ENCODE results near the gene GATB. TPM values are rescaled to one million over a fixed set of nuclear protein-coding genes. Genes with fewer than 3 reads are reported as not detected.

Gene GATB
- polyA plus RNA-seq, 1 donor (not counting 4 experiments of a cell fraction or from before 2014, with no cell fraction given): 31.0 TPM

GRCh38 chr4:151703401-151703800 is 57.4 kb downstream of the GATB start:
- Histone ChIP-seq H3K9me3 (ENCODE audit: control insufficient read depth, low read depth, low read length) (no peaks in the 10 kb centered on the region), H3K36me3 (ENCODE audit: control insufficient read depth in 2 of 2, extremely low read depth in 1 of 2, insufficient read depth in 2 of 2, low read length in 2 of 2) (peaks cover 6 to 7% of the 10 kb centered on the region in 2 experiments), H3K4me2 (ENCODE audit: control insufficient read depth, extremely low read depth, insufficient read depth, low read depth, low read length) (no peak overlapping the region), H3K27me3 (ENCODE audit: control insufficient read depth, extremely low read depth, insufficient read depth, low read length) (no peaks in the 10 kb centered on the region), H4K20me1 (ENCODE audit: control insufficient read depth, extremely low read depth, insufficient read depth, low read length) (no peaks in the 10 kb centered on the region), H3K79me2 (ENCODE audit: control insufficient read depth, insufficient read depth, low read length) (no peaks in the 10 kb centered on the region), H2AFZ (ENCODE audit: control insufficient read depth, low read length) (no peak overlapping the region), H3K9ac (ENCODE audit: control insufficient read depth, extremely low read depth, insufficient read depth, low read length) (no peak overlapping the region), H3K4me3 (ENCODE audit: control insufficient read depth in 2 of 3, extremely low read depth in 1 of 3, insufficient read depth in 2 of 3, low read depth in 1 of 3, low read length in 3 of 3) (no peak overlapping the region), H3K27ac (ENCODE audit: control insufficient read depth, insufficient read depth, low read length) (no peak overlapping the region), H3K4me1 (ENCODE audit: control insufficient read depth, extremely low read depth, insufficient read depth, low read length) (no peaks in the 10 kb centered on the region), H3K9me1 (ENCODE audit: control insufficient read depth, extremely low read depth, insufficient read depth, low read length) (no peaks in the 10 kb centered on the region)
- FAIRE-seq (no peak), DNase-seq (ENCODE audit: low read depth, low spot score) (no peak)
- TF ChIP-seq EZH2 (IDR thresholded peaks at IDR 0.05; ENCODE audit: low read length): no peak
- TF ChIP-seq, protein P1, sequence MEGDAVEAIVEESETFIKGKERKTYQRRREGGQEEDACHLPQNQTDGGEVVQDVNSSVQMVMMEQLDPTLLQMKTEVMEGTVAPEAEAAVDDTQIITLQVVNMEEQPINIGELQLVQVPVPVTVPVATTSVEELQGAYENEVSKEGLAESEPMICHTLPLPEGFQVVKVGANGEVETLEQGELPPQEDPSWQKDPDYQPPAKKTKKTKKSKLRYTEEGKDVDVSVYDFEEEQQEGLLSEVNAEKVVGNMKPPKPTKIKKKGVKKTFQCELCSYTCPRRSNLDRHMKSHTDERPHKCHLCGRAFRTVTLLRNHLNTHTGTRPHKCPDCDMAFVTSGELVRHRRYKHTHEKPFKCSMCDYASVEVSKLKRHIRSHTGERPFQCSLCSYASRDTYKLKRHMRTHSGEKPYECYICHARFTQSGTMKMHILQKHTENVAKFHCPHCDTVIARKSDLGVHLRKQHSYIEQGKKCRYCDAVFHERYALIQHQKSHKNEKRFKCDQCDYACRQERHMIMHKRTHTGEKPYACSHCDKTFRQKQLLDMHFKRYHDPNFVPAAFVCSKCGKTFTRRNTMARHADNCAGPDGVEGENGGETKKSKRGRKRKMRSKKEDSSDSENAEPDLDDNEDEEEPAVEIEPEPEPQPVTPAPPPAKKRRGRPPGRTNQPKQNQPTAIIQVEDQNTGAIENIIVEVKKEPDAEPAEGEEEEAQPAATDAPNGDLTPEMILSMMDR (optimal IDR thresholded peaks at IDR 0.05 in 1 of 3, IDR thresholded peaks at IDR 0.05 in 1 of 3, conservative IDR thresholded peaks at IDR 0.05 in 1 of 3; ENCODE audit: extremely low read depth in 1 of 3, insufficient read depth in 2 of 3, low read length in 3 of 3): no peak
- dilution Hi-C loops (cut with MboI; ENCODE audit: extremely low pct_ligation_motif_present, low sequenced_read_pairs): no loop called here

- no peak overlapping the region for H3K9ac ChIP-seq (ENCODE audit: control insufficient read depth, extremely low read depth, insufficient read depth, low read length)
- H2AFZ ChIP-seq (ENCODE audit: control insufficient read depth, low read length): no peak overlapping the region
- no peak overlapping the region for H3K4me3 ChIP-seq (ENCODE audit: control insufficient read depth in 2 of 3, extremely low read depth in 1 of 3, insufficient read depth in 2 of 3, low read depth in 1 of 3, low read length in 3 of 3)
- H3K27ac ChIP-seq (ENCODE audit: control insufficient read depth, insufficient read depth, low read length): no peak overlapping the region
- FAIRE-seq (no peak), DNase-seq (ENCODE audit: low read depth, low spot score) (no peak)
- H3K4me2 ChIP-seq (ENCODE audit: control insufficient read depth, extremely low read depth, insufficient read depth, low read depth, low read length): no peak overlapping the region
- H4K20me1 ChIP-seq (ENCODE audit: control insufficient read depth, extremely low read depth, insufficient read depth, low read length): no peaks in the 10 kb centered on the region
- no peak for TF ChIP-seq EZH2 (IDR thresholded peaks at IDR 0.05; ENCODE audit: low read length)
- TF ChIP-seq, protein P1 (optimal IDR thresholded peaks at IDR 0.05 in 1 of 3, IDR thresholded peaks at IDR 0.05 in 1 of 3, conservative IDR thresholded peaks at IDR 0.05 in 1 of 3; ENCODE audit: extremely low read depth in 1 of 3, insufficient read depth in 2 of 3, low read length in 3 of 3): no peak
- H3K9me3 ChIP-seq (ENCODE audit: control insufficient read depth, low read depth, low read length): no peaks in the 10 kb centered on the region
- no peaks in the 10 kb centered on the region for H3K27me3 ChIP-seq (ENCODE audit: control insufficient read depth, extremely low read depth, insufficient read depth, low read length)
- H3K36me3 ChIP-seq (ENCODE audit: control insufficient read depth in 2 of 2, extremely low read depth in 1 of 2, insufficient read depth in 2 of 2, low read length in 2 of 2): peaks cover 3 to 4% of the 10 kb centered on the region in 2 experiments
- no peaks in the 10 kb centered on the region for H3K79me2 ChIP-seq (ENCODE audit: control insufficient read depth, insufficient read depth, low read length)
- dilution Hi-C loops (cut with MboI; ENCODE audit: extremely low pct_ligation_motif_present, low sequenced_read_pairs): no loop called here
- no peaks in the 10 kb centered on the region for H3K9me1 ChIP-seq (ENCODE audit: control insufficient read depth, extremely low read depth, insufficient read depth, low read length)
- no peaks in the 10 kb centered on the region for H3K4me1 ChIP-seq (ENCODE audit: control insufficient read depth, extremely low read depth, insufficient read depth, low read length)
Measured at GRCh38 chr4:151702256-151702655, 58.6 kb downstream of the GATB start.

Measured in keratinocyte (primary cell).